Endothelial cell of umbilical vein (primary cell): Measurements from ENCODE around the gene WAPL. TPM values are rescaled to one million over a fixed set of nuclear protein-coding genes. Genes with fewer than 3 reads are reported as not detected.
"Not testable (repeated sequence)": the region's sequence is repeated elsewhere in the genome, so short reads cannot be mapped to it uniquely, and the experiment has no call there.

ENCODE experiments used
- BruUV-seq: library from RNA; stranded (reverse); fragments of 400-500 nt; replicated peaks from 2 replicates; lab custom pipeline; 2021; lab: Mats Ljungman, UMichigan
- CTCF ChIA-PET: fragments of 300-600, 350-600 bp; sonication (Branson Sonifier 250); formaldehyde crosslinking; loops from one replicate; lab custom pipeline; 2021; ENCODE audit warnings: antibody characterized with exemption, inconsistent platforms; lab: Charles Lee
- POLR2A ChIA-PET: fragments of 300-600, 350-600 bp; sonication (Branson Sonifier 250); formaldehyde crosslinking; loops from one replicate; lab custom pipeline; 2021; ENCODE audit warnings: antibody characterized with exemption, inconsistent platforms; lab: Charles Lee
- DNase-seq: peaks from one replicate; pipeline ENCODE4 v3.0.0-alpha.2; 2011; ENCODE audit warnings: low read depth, low spot score
- FAIRE-seq: peaks from 2 replicates; lab custom pipeline; 2011; peaks lifted over from hg19 to GRCh38; lab: Jason Lieb, UNC
- H2AFZ ChIP-seq: 2 replicates; pipeline ENCODE4 v1.6.0; 2012; ENCODE audit warnings: low read depth, low read length, control low read depth, inconsistent platforms
- H3K27ac ChIP-seq: 2 replicates; pipeline ENCODE4 v1.5.1; 2011; ENCODE audit warnings: low read depth, mild to moderate bottlenecking, control low read depth, low read length, moderate library complexity; ENCODE audit not compliant: insufficient read depth
- H3K27me3 ChIP-seq, 2 experiments: 2 replicates each; pipeline versions ENCODE4 v1.6.0 to v1.6.1; 2011; ENCODE audit warnings: low read length in 2 of 2, mixed read lengths in 1 of 2; ENCODE audit not compliant: control insufficient read depth in 2 of 2, insufficient read depth in 2 of 2
- H3K36me3 ChIP-seq, 2 experiments: 2 replicates in 1 of 2; 3 replicates in 1 of 2; pipeline ENCODE4 v1.5.1; 2011; ENCODE audit warnings: low read length in 2 of 2, mild to moderate bottlenecking in 1 of 2, moderate library complexity in 1 of 2; ENCODE audit not compliant: control insufficient read depth in 2 of 2, insufficient read depth in 2 of 2; ENCODE audit errors: extremely low read depth in 1 of 2
- H3K4me1 ChIP-seq: 3 replicates; pipeline ENCODE4 v1.5.1; 2011; ENCODE audit warnings: mild to moderate bottlenecking, low read length; ENCODE audit not compliant: control insufficient read depth, insufficient read depth; ENCODE audit errors: extremely low read depth
- H3K4me2 ChIP-seq: 2 replicates; pipeline ENCODE4 v1.6.1; 2011; ENCODE audit warnings: low read length, control low read depth, mixed read lengths; ENCODE audit not compliant: insufficient read depth
- H3K4me3 ChIP-seq, 3 experiments: fragments of 200-600 bp in 1 of 3; sonication (generic), shearing (Covaris generic) in 1 of 3; replicated peaks in 1 of 3; 2 replicates each; pipeline ENCODE4 v1.5.1; 2011 to 2016; ENCODE audit warnings: control low read depth in 3 of 3, low read length in 3 of 3, mild to moderate bottlenecking in 2 of 3, inconsistent platforms in 1 of 3, low read depth in 1 of 3, moderate library complexity in 1 of 3; ENCODE audit not compliant: insufficient read depth in 1 of 3
- H3K79me2 ChIP-seq: 2 replicates; pipeline ENCODE4 v1.6.0; 2012; ENCODE audit warnings: low read length, inconsistent platforms; ENCODE audit not compliant: control insufficient read depth, insufficient read depth
- H3K9ac ChIP-seq: replicated peaks from 2 replicates; pipeline ENCODE3; 2011; ENCODE audit warnings: low read length, control low read depth; ENCODE audit not compliant: insufficient read depth; ENCODE audit errors: extremely low read depth
- H3K9me1 ChIP-seq: replicated peaks from 3 replicates; pipeline ENCODE4 v1.6.0; 2011; ENCODE audit warnings: mild to moderate bottlenecking, low read length; ENCODE audit not compliant: control insufficient read depth, insufficient read depth; ENCODE audit errors: extremely low read depth
- H3K9me3 ChIP-seq: replicated peaks from 2 replicates; pipeline ENCODE4 v1.5.1; 2012; ENCODE audit warnings: low read length, inconsistent platforms; ENCODE audit not compliant: control insufficient read depth, insufficient read depth
- H4K20me1 ChIP-seq: replicated peaks from 2 replicates; pipeline ENCODE3; 2011; ENCODE audit warnings: mild to moderate bottlenecking, low read length; ENCODE audit not compliant: control insufficient read depth, insufficient read depth; ENCODE audit errors: extremely low read depth
- GATA2 ChIP-seq: IDR thresholded peaks from 2 replicates; pipeline ENCODE4 v1.7.0; 2011; ENCODE audit warnings: low read depth, mild to moderate bottlenecking, moderate library complexity, mixed read lengths, low read length; ENCODE audit not compliant: insufficient read length, insufficient read depth
- dilution Hi-C: fragments of 300-500 bp; cut with MboI; formaldehyde crosslinking; loops from one replicate; pipeline ENCODE4 v1.15.0; 2019; ENCODE audit warnings: low sequenced_read_pairs; ENCODE audit not compliant: extremely low pct_ligation_motif_present
- intact Hi-C: fragments of 100-400 bp; cut with micrococcal nuclease; formaldehyde crosslinking; loops from one replicate; pipeline ENCODE4 v1.10.0; 2022
- polyA plus RNA-seq, 4 experiments: library from polyadenylated mRNA; depleted of rRNA in 3 of 4; stranded (reverse) in 3 of 4; unstranded in 1 of 4; fragments of >200 nt; gene quantifications; 2 replicates each; pipeline versions ENCODE4 v1.2.1 to v1.2.3, GENCODE V29; 2011 to 2012; ENCODE audit warnings: missing spikeins in 1 of 4
- total RNA-seq: library from RNA; stranded (reverse); gene quantifications from 2 replicates; pipeline ENCODE4 v1.2.3, GENCODE V29; 2021

Gene WAPL
- total and polyA plus RNA-seq, 2 donors (not counting 3 experiments of a cell fraction or from before 2014, with no cell fraction given): 9.2 to 35.1 TPM

- FAIRE-seq: no peak
Measured at GRCh38 chr10:86538547-86538946, 17.0 kb upstream of the WAPL start.

GRCh38 chr10:86538040-86538439 is 16.4 kb upstream of the WAPL start:
- H3K9me3 ChIP-seq, POLR2A ChIA-PET, dilution Hi-C loops, H2AFZ ChIP-seq, H3K27ac ChIP-seq, H3K4me1 ChIP-seq, intact Hi-C loops, H3K36me3 ChIP-seq, H4K20me1 ChIP-seq, H3K4me2 ChIP-seq, H3K79me2 ChIP-seq, H3K4me3 ChIP-seq, FAIRE-seq, H3K9ac ChIP-seq, H3K9me1 ChIP-seq, DNase-seq, BruUV-seq, H3K27me3 ChIP-seq: not testable (repeated sequence)
- CTCF ChIA-PET: interaction anchor here (1.3 kb wide), 1 partner anchor 46 kb away, joined by 3 read pairs; no protein-coding TSS in a partner anchor

More at GRCh38 chr10:86538547-86538946, 17.0 kb upstream of the WAPL start:
- TF ChIP-seq GATA2: no peak
- Histone ChIP-seq H3K27me3 (peaks cover 0 to 2% of the 10 kb centered on the region in 2 experiments), H3K4me2 (no peak overlapping the region), H3K4me1 (no peaks in the 10 kb centered on the region), H3K79me2 (no peaks in the 10 kb centered on the region), H2AFZ (no peak overlapping the region), H3K9ac (no peak overlapping the region), H3K9me1 (no peaks in the 10 kb centered on the region), H3K4me3 (no peak overlapping the region), H3K27ac (no peak overlapping the region), H3K36me3 (no peaks in the 10 kb centered on the region), H4K20me1 (no peaks in the 10 kb centered on the region), H3K9me3 (no peaks in the 10 kb centered on the region)
- DNase-seq: no peak
- ChIA-PET POLR2A (no interaction called here), CTCF (interaction anchor here (1.3 kb wide), 1 partner anchor 46 kb away, joined by 3 read pairs; no protein-coding TSS in a partner anchor)
- no TSS peak for BruUV-seq
- intact Hi-C loops (no loop called here), dilution Hi-C loops (no loop called here)
